Spleen (tissue), 11 donors: ENCODE results near the gene NARF. TPM values are rescaled to one million over a fixed set of nuclear protein-coding genes. Genes with fewer than 3 reads are reported as not detected.

Experiments used
- DNase-seq: peaks from one replicate; pipeline ENCODE4 v3.0.0-alpha.2; 2020
- H3K27ac ChIP-seq, 8 donors: fragments of 200-600 bp; sonication (generic) in 7 of 8; 1 replicate in 4 of 8; 2 replicates in 4 of 8; pipeline versions ENCODE4 v1.5.0 to v1.8.0; 2016 to 2021; ENCODE audit warnings: inconsistent platforms in 4 of 8, mild to moderate bottlenecking in 4 of 8, moderate library complexity in 1 of 8
- H3K27me3 ChIP-seq, 7 donors: fragments of 200-600 bp; sonication (generic) in 6 of 7; replicated peaks in 1 of 7; 1 replicate in 4 of 7; 2 replicates in 3 of 7; pipeline versions ENCODE4 v1.5.0 to v1.8.0; 2016 to 2021; ENCODE audit warnings: inconsistent platforms in 3 of 7, mild to moderate bottlenecking in 1 of 7
- H3K36me3 ChIP-seq, 6 donors: fragments of 200-600 bp; sonication (generic) in 5 of 6; 1 replicate in 4 of 6; 2 replicates in 2 of 6; pipeline versions ENCODE4 v1.5.0 to v1.8.0; 2016 to 2021; ENCODE audit warnings: inconsistent platforms in 2 of 6
- H3K4me1 ChIP-seq, 6 donors: fragments of 200-600 bp; sonication (generic) in 5 of 6; 1 replicate in 3 of 6; 2 replicates in 3 of 6; pipeline versions ENCODE4 v1.5.0 to v1.8.0; 2016 to 2021; ENCODE audit warnings: inconsistent platforms in 3 of 6
- H3K4me3 ChIP-seq, 8 donors: fragments of 200-600 bp; sonication (generic) in 7 of 8; 1 replicate in 4 of 8; 2 replicates in 4 of 8; pipeline versions ENCODE4 v1.5.0 to v1.8.0; 2016 to 2021; ENCODE audit warnings: inconsistent platforms in 4 of 8, mild to moderate bottlenecking in 4 of 8, moderate library complexity in 2 of 8
- H3K9me3 ChIP-seq, 8 donors: fragments of 200-600 bp; sonication (generic) in 7 of 8; 1 replicate in 4 of 8; 2 replicates in 4 of 8; pipeline versions ENCODE4 v1.5.0 to v1.8.0; 2016 to 2021; ENCODE audit warnings: inconsistent platforms in 4 of 8
- POLR2A ChIP-seq, 3 donors: fragments of 450-650 bp; IDR thresholded peaks; one replicate each; pipeline ENCODE4 v1.5.1; 2017; ENCODE audit warnings: antibody characterized with exemption in 3 of 3, mild to moderate bottlenecking in 1 of 3
- POLR2AphosphoS5 ChIP-seq, 3 donors: sonication (generic); formaldehyde crosslinking; IDR thresholded peaks; one replicate each; pipeline ENCODE4 v1.5.1; 2017; ENCODE audit warnings: antibody characterized with exemption in 3 of 3
- WGBS, 5 donors: extraction: QIAGEN DNeasy Blood & Tissue Kit in 3 of 5; methylation state at CpG; one replicate each; pipeline versions ENCODE4 v1.1.5 to v1.1.7; 2013 to 2018; 5-methylcytosine and 5-hydroxymethylcytosine counted together
- intact Hi-C: fragments of 100-400 bp; cut with DNase I; formaldehyde crosslinking; loops from one replicate; pipeline ENCODE4 v1.15.0; 2023; ENCODE audit warnings: low total_unique reads
- polyA plus RNA-seq, 3 donors: library from polyadenylated mRNA; stranded (reverse); fragments of 200-250 nt; gene quantifications; one replicate each; pipeline ENCODE4 v1.2.1, GENCODE V29; 2013
- total RNA-seq, 7 donors: library from RNA; depleted of rRNA in 3 of 7; stranded (reverse); fragments of >200 nt in 3 of 7; fragmentation: NEBNext Ultra II Directional in 4 of 7; extraction: Animal tissue kit (Norgen Biotek cat#: 25700) in 4 of 7; gene quantifications; one replicate each; pipeline versions ENCODE4 v1.1.0 to v1.2.1, GENCODE V29; 2016 to 2021
- TF ChIP-seq, protein P1 (sequence below), 11 experiments: fragments of 200-600 bp in 7 of 11; fragments of 450-650 bp in 4 of 11; sonication (generic) in 4 of 11; IDR thresholded peaks in 8 of 11; conservative IDR thresholded peaks in 3 of 11; 1 replicate in 7 of 11; 2 replicates in 4 of 11; pipeline versions ENCODE4 v1.4.0 to v1.8.0; 2016 to 2021; ENCODE audit warnings: antibody characterized with exemption in 11 of 11, inconsistent platforms in 4 of 11, mild to moderate bottlenecking in 1 of 11
- donor health status: healthy with polysubstance abuse.
- donor health status: DM: no; HTN: no; CAD: no; lungs with moderate emphysema.
- donor health status: DM: no; HTN: no; CAD: no.
- donor health status: Bipolar disorder and iron deficiency.
- donor health status: healthy.
- donor health status: DM: no; HTN: no; CAD: no.
- donor health status: DM: yes; HTN: yes; CAD: no.

NARF gene
- total and polyA plus RNA-seq, 10 donors = 59.5 to 127 (median 97.7) TPM

GRCh38 chr17:82502207-82502606, 43.7 kb downstream of the NARF start:
- H3K27me3 ChIP-seq = no peaks in the 10 kb centered on the region
- intact Hi-C loops = no loop called here
- DNase-seq = no peak

GRCh38 chr17:82503094-82503727, 44.7 kb downstream of the NARF start:
- Histone ChIP-seq H3K27ac (no peak overlapping the region), H3K4me3 (no peak overlapping the region), H3K9me3 (no peaks in the 10 kb centered on the region), H3K27me3 (no peaks in the 10 kb centered on the region), H3K4me1 (peaks cover 0 to 20% (median 10%) of the 10 kb centered on the region in 6 donors), H3K36me3 (no peaks in the 10 kb centered on the region)
- TF ChIP-seq POLR2A (IDR thresholded peaks at IDR 0.05) (no peak), POLR2AphosphoS5 (IDR thresholded peaks at IDR 0.05) (no peak)
- TF ChIP-seq, protein P1, sequence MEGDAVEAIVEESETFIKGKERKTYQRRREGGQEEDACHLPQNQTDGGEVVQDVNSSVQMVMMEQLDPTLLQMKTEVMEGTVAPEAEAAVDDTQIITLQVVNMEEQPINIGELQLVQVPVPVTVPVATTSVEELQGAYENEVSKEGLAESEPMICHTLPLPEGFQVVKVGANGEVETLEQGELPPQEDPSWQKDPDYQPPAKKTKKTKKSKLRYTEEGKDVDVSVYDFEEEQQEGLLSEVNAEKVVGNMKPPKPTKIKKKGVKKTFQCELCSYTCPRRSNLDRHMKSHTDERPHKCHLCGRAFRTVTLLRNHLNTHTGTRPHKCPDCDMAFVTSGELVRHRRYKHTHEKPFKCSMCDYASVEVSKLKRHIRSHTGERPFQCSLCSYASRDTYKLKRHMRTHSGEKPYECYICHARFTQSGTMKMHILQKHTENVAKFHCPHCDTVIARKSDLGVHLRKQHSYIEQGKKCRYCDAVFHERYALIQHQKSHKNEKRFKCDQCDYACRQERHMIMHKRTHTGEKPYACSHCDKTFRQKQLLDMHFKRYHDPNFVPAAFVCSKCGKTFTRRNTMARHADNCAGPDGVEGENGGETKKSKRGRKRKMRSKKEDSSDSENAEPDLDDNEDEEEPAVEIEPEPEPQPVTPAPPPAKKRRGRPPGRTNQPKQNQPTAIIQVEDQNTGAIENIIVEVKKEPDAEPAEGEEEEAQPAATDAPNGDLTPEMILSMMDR (IDR thresholded peaks at IDR 0.05 in 8 of 11, conservative IDR thresholded peaks at IDR 0.05 in 3 of 11) = no peak
- intact Hi-C loops = no loop called here
- WGBS, 5 donors = 75 to 92% (median 86%) methylated on average over 10 to 12 of the region's 12 CpGs
- DNase-seq = no peak

More at GRCh38 chr17:82502207-82502606, 43.7 kb downstream of the NARF start:
- no peak overlapping the region for H3K4me3 ChIP-seq
- 59 to 71% (median 61%) methylated on average over 8 of the region's 8 CpGs for WGBS, 5 donors
- peaks cover 0 to 28% (median 17%) of the 10 kb centered on the region in 6 donors for H3K4me1 ChIP-seq
- H3K27ac ChIP-seq = no peak overlapping the region
- no peaks in the 10 kb centered on the region for H3K9me3 ChIP-seq
- no peaks in the 10 kb centered on the region for H3K36me3 ChIP-seq
- TF ChIP-seq, protein P1 (IDR thresholded peaks at IDR 0.05 in 8 of 11, conservative IDR thresholded peaks at IDR 0.05 in 3 of 11) = no peak
- no peak for TF ChIP-seq POLR2A (IDR thresholded peaks at IDR 0.05)

DNA sequence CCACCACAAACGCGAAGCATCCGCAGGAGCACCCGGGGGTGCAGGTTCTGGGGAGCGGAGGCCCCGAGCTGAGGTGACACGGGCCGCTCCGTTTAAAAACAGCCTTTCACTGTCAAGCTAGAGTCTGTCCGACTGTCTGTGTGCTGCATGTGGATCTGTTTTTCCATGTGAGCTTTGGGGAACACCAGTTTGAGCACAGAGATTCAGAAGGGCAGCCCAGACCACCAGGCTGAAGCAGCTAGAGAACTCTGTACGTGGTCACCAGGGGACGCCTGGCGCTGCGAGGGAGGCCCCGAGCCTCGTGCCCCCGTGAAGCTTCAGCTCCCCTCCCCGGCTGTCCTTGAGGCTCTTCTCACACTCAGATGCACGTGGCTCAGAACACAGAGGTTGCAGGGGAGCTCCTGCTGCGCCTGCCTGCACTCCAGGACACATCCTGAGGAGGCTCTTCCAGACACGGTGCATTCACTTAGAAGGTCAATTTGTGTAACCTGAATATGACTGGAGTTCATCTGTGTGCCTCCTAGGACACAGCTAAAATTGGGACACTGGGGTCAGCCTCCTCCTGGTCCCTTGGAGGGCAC, 45.3 kb downstream of the NARF start:
- intact Hi-C loops = no loop called here
- Histone ChIP-seq H3K27ac (no peak overlapping the region), H3K9me3 (no peaks in the 10 kb centered on the region), H3K4me1 (peaks cover 0 to 14% (median 4%) of the 10 kb centered on the region in 6 donors), H3K4me3 (no peak overlapping the region), H3K36me3 (no peaks in the 10 kb centered on the region), H3K27me3 (no peaks in the 10 kb centered on the region)
- TF ChIP-seq POLR2A (IDR thresholded peaks at IDR 0.05) (no peak), POLR2AphosphoS5 (IDR thresholded peaks at IDR 0.05) (no peak)
- TF ChIP-seq, protein P1 (IDR thresholded peaks at IDR 0.05 in 8 of 11, conservative IDR thresholded peaks at IDR 0.05 in 3 of 11) = no peak
- WGBS, 5 donors = 80 to 86% (median 82%) methylated on average over 11 to 21 of the region's 21 CpGs
- no peak for DNase-seq

DNA sequence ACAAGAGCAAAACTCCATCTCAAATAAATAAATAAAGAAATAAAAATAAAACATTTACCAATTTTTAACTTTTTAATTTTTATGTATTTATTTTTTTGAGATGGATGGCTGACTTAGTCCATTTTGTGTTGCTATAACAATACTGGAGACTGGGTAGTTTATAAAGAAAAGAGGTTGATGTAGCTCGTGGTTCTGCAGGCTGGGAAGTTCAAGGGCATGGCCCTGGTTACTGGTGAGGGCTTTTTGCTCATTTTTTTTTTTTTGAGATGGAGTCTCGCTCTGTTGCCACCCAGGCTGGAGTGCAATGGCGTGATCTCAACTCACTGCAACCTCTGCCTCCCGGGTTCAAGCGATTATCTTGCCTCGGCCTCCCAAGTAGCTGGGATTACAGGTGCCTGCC, 46.8 kb downstream of the NARF start:
- intact Hi-C loops = no loop called here
- no peaks in the 10 kb centered on the region for H3K27me3 ChIP-seq
- DNase-seq = no peak
- no peak for TF ChIP-seq POLR2AphosphoS5 (IDR thresholded peaks at IDR 0.05)
- TF ChIP-seq POLR2A (IDR thresholded peaks at IDR 0.05) = no peak
- TF ChIP-seq, protein P1 (IDR thresholded peaks at IDR 0.05 in 8 of 11, conservative IDR thresholded peaks at IDR 0.05 in 3 of 11) = no peak
- H3K36me3 ChIP-seq = no peaks in the 10 kb centered on the region
- H3K4me1 ChIP-seq = peaks cover 0 to 4% (median 0%) of the 10 kb centered on the region in 6 donors
- no peak overlapping the region for H3K4me3 ChIP-seq
- H3K9me3 ChIP-seq = no peaks in the 10 kb centered on the region
- 90 to 95% (median 93%) methylated on average over 6 of the region's 6 CpGs for WGBS, 5 donors
- H3K27ac ChIP-seq = no peak overlapping the region
